Activated CD4-positive, alpha-beta T cell treated with anti-CD3 and anti-CD28 coated beads for 4 hours (primary cell): Measurements from ENCODE around the gene ZNF280D.

Source experiments
- DNase-seq, 2 donors: peaks; one replicate each; pipeline ENCODE4 v3.0.0-alpha.2; 2020

Gene ZNF280D

DNA sequence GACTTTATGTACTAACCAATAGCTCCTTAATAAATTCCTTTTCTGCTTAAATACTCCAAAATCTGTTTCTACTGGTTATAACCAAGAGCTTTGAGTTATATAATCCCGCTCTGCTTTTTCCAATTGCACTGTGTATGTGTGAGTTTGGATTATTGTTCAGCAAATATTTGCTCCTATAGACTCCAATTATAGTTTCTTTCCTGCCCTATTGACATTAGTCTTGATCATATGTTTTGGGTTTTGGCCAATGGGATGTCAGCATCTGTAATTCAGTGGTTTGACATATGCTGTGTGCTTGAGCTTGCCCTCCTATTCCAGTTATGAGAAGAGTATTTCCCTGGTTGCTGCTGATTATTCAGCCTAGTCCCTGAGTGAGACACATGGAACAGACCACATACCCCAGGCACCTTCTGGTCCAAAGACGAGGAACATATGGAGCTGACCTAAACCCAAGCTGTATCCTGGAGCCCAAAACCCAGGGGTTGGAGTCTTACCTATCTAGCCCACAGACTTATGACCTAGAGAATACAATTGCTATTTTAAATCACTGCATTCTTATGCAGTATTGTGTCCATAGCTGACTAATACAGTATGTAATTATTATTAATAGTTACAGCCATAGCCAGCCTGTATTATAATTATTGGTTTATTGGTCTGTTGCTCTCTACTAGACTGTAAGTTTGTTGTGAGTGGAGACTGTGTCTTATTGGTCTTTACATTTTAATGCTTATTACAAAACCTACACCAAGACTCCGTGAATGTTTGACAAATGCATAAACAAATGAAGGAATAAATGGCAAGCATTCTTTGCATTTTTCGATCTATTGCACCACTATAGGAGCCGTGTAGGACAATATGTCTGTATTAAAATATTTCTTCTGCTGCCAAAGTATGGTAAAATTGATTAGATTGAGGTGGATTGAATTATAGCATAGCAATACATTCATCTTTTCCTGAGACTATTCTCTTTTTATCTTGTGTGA lies 11.7 kb upstream of the ZNF280D start:
- DNase-seq = no peak

GRCh38 chr15:56741541-56741940 lies 8.2 kb upstream of the ZNF280D start:
- no peak for DNase-seq

DNA sequence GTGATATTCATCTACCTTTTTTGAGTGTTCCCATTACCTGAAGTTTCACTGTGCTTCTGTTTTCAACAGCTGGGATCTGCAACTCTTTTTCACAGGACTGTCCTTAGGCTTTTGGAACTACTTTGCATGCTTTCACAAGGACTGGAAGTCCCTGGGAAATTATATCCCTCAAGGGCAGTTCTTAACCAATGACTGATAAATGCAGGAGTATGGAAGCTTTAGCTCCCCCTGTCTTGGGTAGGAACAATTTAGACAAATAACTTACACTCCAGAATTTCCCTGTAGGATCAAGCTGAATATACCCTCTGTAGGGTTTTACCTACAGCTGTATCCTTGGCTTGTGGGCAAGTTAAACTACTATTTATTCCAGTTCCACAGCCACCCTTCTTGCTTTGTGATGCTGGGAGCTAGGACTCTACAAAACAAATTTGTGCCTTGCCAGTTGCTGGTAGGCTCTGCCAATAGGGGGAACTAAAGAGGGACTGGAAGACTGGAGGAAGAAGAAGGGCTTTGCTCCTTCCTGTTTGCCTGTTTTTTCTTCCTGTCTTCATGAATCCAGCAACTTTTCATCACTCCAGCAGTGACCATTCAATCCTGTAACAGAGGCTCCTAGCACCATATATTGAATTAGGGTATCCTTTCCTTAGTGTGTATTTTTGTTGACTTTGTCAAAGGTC lies 6.8 kb upstream of the ZNF280D start:
- DNase-seq = no peak

GRCh38 chr15:56739474-56739873 lies 6.2 kb upstream of the ZNF280D start:
- DNase-seq = no peak

GRCh38 chr15:56737791-56738190 lies 4.5 kb upstream of the ZNF280D start:
- no peak for DNase-seq

DNA sequence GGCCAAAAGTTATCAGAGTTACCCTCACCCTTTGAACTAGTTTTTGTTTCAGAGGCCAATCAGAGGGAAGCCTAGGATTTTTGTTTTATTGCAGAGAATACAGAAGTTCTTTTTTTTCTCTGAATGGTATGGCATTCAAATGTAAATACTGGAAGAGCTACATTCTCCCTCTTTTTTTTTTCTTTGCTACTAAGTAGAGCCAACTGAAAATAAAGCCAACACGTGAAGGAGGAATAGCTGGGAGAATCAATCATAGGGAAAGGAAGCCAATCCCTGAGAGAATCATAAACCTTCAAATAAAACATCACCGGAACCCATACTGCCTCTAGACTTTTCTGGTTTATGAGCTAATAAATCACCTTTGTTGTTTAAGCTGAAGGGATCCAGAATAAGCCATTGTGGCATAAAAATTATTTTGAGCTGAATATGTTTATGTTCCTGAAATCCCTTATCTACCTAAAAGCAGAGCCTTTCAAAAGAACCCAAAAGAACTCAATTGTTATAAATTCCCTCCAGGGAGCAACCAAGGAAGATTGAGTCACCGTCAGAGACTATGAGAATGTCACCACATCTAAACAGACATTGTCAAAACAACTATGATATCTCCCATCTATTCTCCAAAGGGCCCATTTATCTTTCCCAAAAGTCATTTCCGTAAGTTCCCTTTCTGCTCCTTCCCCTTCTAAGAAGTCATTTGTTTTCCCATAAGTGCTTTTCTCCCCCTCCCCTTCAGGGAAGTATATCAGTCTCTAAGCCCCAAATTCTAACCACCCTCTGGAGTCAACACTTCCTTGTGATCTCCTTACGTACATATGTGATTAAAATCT lies 3.8 kb upstream of the ZNF280D start:
- DNase-seq = no peak

GRCh38 chr15:56736308-56736707 lies 3.0 kb upstream of the ZNF280D start:
- no peak for DNase-seq

DNA sequence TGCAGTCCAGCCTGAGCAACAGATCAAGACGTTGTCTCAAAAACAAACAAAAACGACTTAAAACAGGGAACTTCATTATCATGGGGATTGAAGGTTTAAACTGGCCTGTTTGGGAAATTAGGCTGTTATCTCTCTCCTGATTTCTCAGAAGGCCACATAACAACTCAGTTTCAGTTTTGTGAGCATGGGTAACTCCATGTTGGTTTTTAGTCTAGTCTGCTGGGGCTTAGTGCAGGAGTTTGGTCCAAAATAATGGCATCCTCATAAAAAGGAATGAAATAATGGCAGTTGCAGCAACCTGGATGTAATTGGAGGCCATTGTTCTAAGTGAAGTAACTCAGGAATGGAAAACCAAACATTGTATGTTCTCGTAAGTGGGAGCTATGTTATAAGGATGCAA lies 2.3 kb upstream of the ZNF280D start:
- no peak for DNase-seq

DNA sequence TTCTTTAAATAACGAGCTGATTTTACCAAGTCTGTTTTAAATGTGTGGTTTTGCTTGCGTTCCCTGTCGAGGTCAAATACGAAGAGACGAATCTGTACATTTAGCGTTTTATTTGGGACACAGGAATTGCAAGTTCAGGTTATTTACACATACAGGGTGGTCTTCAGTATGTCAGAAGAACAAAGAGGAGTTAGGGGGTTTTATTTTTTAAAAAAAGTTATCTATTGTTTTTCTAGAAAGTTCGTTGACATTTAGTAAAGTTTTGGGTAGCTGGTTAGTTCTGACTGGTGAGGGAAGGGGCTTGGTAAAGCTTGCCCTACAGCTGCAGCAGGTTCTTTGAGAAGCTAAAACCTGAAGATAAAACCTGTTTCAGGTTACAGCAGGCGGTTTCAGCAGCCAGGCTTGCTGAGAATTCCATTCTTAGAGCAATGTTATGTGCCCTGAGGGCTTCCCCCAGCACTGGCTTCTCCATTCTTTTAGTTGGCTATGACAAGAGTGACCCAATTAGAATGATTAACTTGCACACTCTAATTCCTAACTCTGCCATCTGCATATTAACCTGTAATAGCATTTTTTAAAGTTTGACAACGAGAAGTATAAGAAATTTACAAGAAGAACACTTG lies 815 bp upstream of the ZNF280D start:
- no peak for DNase-seq

- no peak for DNase-seq
Observed at GRCh38 chr15:56732886-56733135, 498 bp downstream of the ZNF280D start.

DNA sequence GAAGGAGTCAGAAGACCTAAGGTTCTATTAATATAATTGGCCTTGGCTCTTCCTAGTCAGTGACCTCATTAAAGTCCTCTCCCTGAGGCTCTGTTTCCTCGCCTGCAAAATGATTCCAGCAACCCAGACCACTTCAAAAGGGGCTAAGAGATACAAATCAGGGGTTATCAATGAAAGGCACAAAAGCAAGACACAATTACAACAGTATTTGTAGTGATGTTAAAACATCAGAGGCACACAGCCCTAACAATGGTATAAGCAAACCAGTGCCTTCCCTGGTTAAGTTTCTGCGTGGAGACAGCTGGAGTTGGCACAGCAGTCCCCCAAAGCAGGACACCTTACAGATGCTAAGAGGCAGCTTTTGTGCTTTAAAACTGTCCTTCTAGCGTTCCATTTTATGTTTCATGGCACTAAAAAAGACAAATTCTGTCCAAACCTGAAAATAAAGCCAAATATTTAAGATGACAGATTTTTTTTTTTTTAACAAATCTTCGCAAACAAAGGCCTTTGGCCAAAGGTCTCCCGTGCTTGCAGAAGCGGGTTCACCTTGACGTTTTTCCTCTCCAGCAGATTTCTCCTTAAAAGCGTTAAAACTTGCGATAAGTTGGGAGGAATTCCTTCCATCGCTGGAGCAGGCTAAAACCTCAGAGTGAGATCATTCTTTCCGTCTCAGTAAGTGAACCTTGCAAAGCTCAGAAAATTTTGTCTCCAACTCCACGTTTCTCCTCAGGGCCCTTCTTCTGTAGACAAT lies 999 bp downstream of the ZNF280D start:
- no peak for DNase-seq

DNA sequence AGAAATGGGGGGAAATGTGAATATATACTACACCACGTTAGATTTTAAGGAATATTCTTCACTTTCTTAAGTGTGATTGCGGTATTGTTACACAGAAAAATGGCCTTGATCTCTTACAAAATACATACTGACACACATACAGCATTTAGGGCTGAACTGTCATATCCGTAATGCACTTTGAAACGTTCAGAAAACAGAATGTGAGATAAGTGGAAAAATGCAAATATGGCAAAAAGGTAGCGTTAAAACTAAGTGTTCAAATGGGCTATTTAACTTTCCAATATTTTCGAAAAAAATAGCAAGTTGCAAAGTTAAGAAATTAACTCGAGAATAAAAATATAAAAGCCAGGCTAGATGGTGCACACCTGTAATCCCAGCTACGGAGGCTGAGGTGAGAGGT lies 1.8 kb downstream of the ZNF280D start:
- DNase-seq = no peak

DNA sequence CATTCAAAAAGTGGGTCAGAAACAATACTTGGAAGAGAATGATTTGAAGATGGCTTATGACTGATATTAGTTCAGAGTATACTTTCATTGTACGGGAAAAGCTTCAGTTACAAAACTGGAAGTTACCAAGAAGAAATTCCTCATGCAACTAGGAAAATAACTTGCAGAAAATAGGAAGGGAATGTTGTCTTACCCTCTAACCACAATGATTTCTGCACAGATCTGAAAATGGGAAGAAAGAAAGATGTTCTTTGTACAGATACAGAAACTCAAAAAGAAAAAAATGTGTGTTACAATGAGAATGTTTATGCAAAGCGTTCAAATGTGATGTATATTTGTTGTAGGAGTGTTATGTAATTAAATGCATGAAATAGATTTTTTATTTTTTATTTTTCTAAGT lies 3.7 kb downstream of the ZNF280D start:
- DNase-seq = no peak

DNA sequence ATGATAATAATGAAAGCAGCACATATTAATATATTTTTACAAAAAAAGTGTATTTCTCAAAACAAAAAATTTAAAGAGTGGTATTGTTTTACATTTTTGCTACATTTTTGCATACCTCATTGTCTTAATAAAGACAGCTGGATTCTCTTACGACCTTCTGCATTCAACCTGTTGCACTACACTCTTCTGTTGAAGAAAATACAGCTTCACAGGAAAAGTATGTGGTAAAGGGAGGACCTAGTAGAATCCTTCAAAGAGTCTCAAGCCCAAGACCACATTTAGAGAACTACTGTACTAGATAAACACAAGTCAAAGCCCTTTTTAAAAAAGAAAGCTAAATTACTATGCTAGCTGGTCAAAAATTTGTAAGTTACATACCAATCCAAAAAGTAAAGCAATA lies 7.9 kb downstream of the ZNF280D start:
- no peak for DNase-seq

- DNase-seq = no peak
Observed at GRCh38 chr15:56724232-56724631, 9.1 kb downstream of the ZNF280D start.

- no peak for DNase-seq
Observed at GRCh38 chr15:56723787-56724186, 9.5 kb downstream of the ZNF280D start.

- DNase-seq = peak in 1 of 2 donors; percentile 5
Observed at GRCh38 chr15:56719774-56720555, 13.3 kb downstream of the ZNF280D start.

GRCh38 chr15:56719021-56719612 lies 14.2 kb downstream of the ZNF280D start:
- DNase-seq = no peak

GRCh38 chr15:56718560-56718959 lies 14.7 kb downstream of the ZNF280D start:
- no peak for DNase-seq

GRCh38 chr15:56716334-56716733 lies 17.0 kb downstream of the ZNF280D start:
- DNase-seq = no peak

GRCh38 chr15:56715220-56715619 lies 18.1 kb downstream of the ZNF280D start:
- DNase-seq = no peak
